ENCODE data around the gene BEND4. TPM values are rescaled to one million over a fixed set of nuclear protein-coding genes. Genes with fewer than 3 reads are reported as not detected.

The BEND4 gene
- total and polyA plus RNA-seq, 2 of the 4 experiments (the other 2 are of a cell fraction) = not detected

GRCh38 chr4:42142591-42142990 lies 9.9 kb downstream of the BEND4 start:
- H4K20me1 ChIP-seq (ENCODE audit: insufficient read depth, low read length) = no peaks in the 10 kb centered on the region
- H2BK15ac ChIP-seq (ENCODE audit: low read depth, low read length) = no peak overlapping the region
- no peak overlapping the region for H2AK5ac ChIP-seq (ENCODE audit: low read depth, low read length)
- no peak overlapping the region for H3K14ac ChIP-seq (replicated peaks; ENCODE audit: low read depth, low read length)
- no peak overlapping the region for H3K23ac ChIP-seq (ENCODE audit: low read depth, low read length)
- CTCF ChIA-PET = no interaction called here
- no peak overlapping the region for H4K91ac ChIP-seq (ENCODE audit: insufficient read depth, low read depth, low read length)
- H3K56ac ChIP-seq (ENCODE audit: extremely low read depth, insufficient read depth, low read length) = no peak overlapping the region
- no peak overlapping the region for H2BK20ac ChIP-seq (ENCODE audit: low read depth, low read length)
- BruUV-seq (replicated peaks) = no TSS peak
- H2AFZ ChIP-seq (replicated peaks; ENCODE audit: low read length, poor library complexity) = no peak overlapping the region
- peaks cover 2% of the 10 kb centered on the region; the same call in 1 of the 2 replicates for H3K27me3 ChIP-seq (ENCODE audit: control insufficient read depth, insufficient read depth, low read length)
- no peaks in the 10 kb centered on the region for H3K79me1 ChIP-seq (ENCODE audit: low read depth in 1 of 2, low read length in 2 of 2)
- H2BK120ac ChIP-seq (ENCODE audit: low read depth, low read length) = no peak overlapping the region
- dilution Hi-C loops (cut with HindIII; ENCODE audit: low sequenced_read_pairs, unreplicated experiment) = no loop called here
- H3K9me3 ChIP-seq (ENCODE audit: control insufficient read depth, insufficient read depth, low read length) = no peaks in the 10 kb centered on the region
- no peak overlapping the region for H3K4me2 ChIP-seq (ENCODE audit: low read depth, low read length)
- in situ Hi-C loops (cut with MboI; ENCODE audit: low sequenced_read_pairs) = no loop called here
- no peak overlapping the region for H3K4ac ChIP-seq (ENCODE audit: low read depth, low read length)
- H3K36me3 ChIP-seq (ENCODE audit: control insufficient read depth, insufficient read depth, low read length) = no peaks in the 10 kb centered on the region
- H4K8ac ChIP-seq (ENCODE audit: low read depth in 2 of 2, low read length in 2 of 2) = no peak overlapping the region
- WGBS, 2 experiments (ENCODE audit: extremely low coverage in 2 of 2, insufficient read length in 1 of 2) = no CpG with 5 or more reads among the region's 4 CpGs
- no peaks in the 10 kb centered on the region for H3K4me1 ChIP-seq (ENCODE audit: control insufficient read depth, insufficient read depth, low read length)
- H2AK9ac ChIP-seq (replicated peaks; ENCODE audit: low read depth, low read length, poor library complexity) = no peak overlapping the region
- H3K4me3 ChIP-seq (ENCODE audit: insufficient read depth, low read depth, low read length) = no peak overlapping the region
- no peak for TF ChIP-seq RFX5 (IDR thresholded peaks at IDR 0.05; ENCODE audit: low read depth, low read length)
- TF ChIP-seq MXI1 (IDR thresholded peaks at IDR 0.05; ENCODE audit: borderline replicate concordance, low read depth, low read length) = no peak
- POLR2A ChIA-PET (ENCODE audit: unreplicated experiment) = no interaction called here
- no peaks in the 10 kb centered on the region for H3K9me1 ChIP-seq (ENCODE audit: insufficient read depth, low read length)
- intact Hi-C loops (cut with micrococcal nuclease) = no loop called here
- no peak overlapping the region for H3K9ac ChIP-seq (ENCODE audit: low read depth, low read length)
- no peak for ATAC-seq (ENCODE audit: low read depth)
- H4K5ac ChIP-seq (ENCODE audit: low read depth, low read length) = no peak overlapping the region
- H3K18ac ChIP-seq (ENCODE audit: low read depth, low read length) = no peak overlapping the region
- H2BK5ac ChIP-seq (ENCODE audit: low read depth, low read length, poor library complexity, severe bottlenecking) = no peak overlapping the region
- peak; percentile 11 for DNase-seq
- no peak overlapping the region for H3K27ac ChIP-seq (ENCODE audit: insufficient read depth, low read length)

All from IMR-90 (cell line).